B cell (primary cell): ENCODE results near the gene SLC13A3.

Source experiments
- CTCF ChIP-seq: fragments of 200-600 bp; IDR thresholded peaks from one replicate; pipeline ENCODE4 v1.8.0; 2022; ENCODE audit warnings: antibody characterized with exemption, mild to moderate bottlenecking
- EZH2 ChIP-seq: IDR thresholded peaks from 2 replicates; pipeline ENCODE4 v1.6.1; 2012; ENCODE audit warnings: borderline replicate concordance, low read depth, mild to moderate bottlenecking, moderate library complexity, low read length; ENCODE audit not compliant: insufficient read depth, poor library complexity, severe bottlenecking

- no peak for TF ChIP-seq CTCF
- no peak for TF ChIP-seq EZH2
Measured at GRCh38 chr20:46581391-46581790, 69.9 kb downstream of the SLC13A3 start.
